Upper lobe of left lung (tissue), 4 donors: Measurements from ENCODE around the gene GPSM1.

Source experiments
- CTCF ChIP-seq, 6 experiments: fragments of 450-650 bp in 4 of 6; fragments of 200-600 bp in 2 of 6; sonication (generic) in 2 of 6; IDR thresholded peaks; one replicate each; pipeline ENCODE4 v1.5.1; 2016 to 2019; ENCODE audit warnings: antibody characterized with exemption in 6 of 6
- POLR2A ChIP-seq, 4 donors: fragments of 450-650 bp; IDR thresholded peaks; one replicate each; pipeline ENCODE4 v1.5.1; 2016 to 2017; ENCODE audit warnings: antibody characterized with exemption in 4 of 4, mild to moderate bottlenecking in 2 of 4

GRCh38 chr9:136333486-136333885 lies 6.1 kb downstream of the GPSM1 start:
- TF ChIP-seq POLR2A (IDR thresholded peaks at IDR 0.05): no peak
- TF ChIP-seq CTCF (IDR thresholded peaks at IDR 0.05): no peak
